CD4-positive, alpha-beta T cell (primary cell): Measurements from ENCODE around the gene ITGA11. TPM values are rescaled to one million over a fixed set of nuclear protein-coding genes. Genes with fewer than 3 reads are reported as not detected.

Experiments used
- ATAC-seq: fragments of 200-7000 bp; cut with Tn5 transposase; one replicate; pipeline ENCODE4 v1.10.0; 2022; ENCODE audit warnings: mild to moderate bottlenecking; ENCODE audit not compliant: poor library complexity
- CTCF ChIA-PET: fragments of 350-600 bp; sonication (Branson Sonifier 250); formaldehyde crosslinking; loops from one replicate; lab custom pipeline; 2021; ENCODE audit warnings: antibody characterized with exemption, inconsistent platforms; lab: Charles Lee
- POLR2A ChIA-PET: fragments of 350-600 bp; sonication (Branson Sonifier 250); formaldehyde crosslinking; loops from one replicate; lab custom pipeline; 2021; ENCODE audit warnings: antibody characterized with exemption, inconsistent platforms; lab: Charles Lee
- DNase-seq, 14 experiments: peaks; one replicate each; pipeline ENCODE4 v3.0.0-alpha.2; 2013 to 2020; ENCODE audit warnings: mixed read lengths in 2 of 14
- H3K27ac ChIP-seq, 2 donors: one replicate each; pipeline versions ENCODE4 v1.5.1 to v1.7.0; 2013; ENCODE audit warnings: low read length in 2 of 2, low read depth in 1 of 2, mild to moderate bottlenecking in 1 of 2
- H3K27me3 ChIP-seq, 2 experiments: 1 replicate in 1 of 2; 2 replicates in 1 of 2; pipeline versions ENCODE4 v1.6.1 to v1.7.0; 2013; ENCODE audit warnings: low read length in 2 of 2, control low read depth in 1 of 2, mild to moderate bottlenecking in 1 of 2, moderate library complexity in 1 of 2; ENCODE audit not compliant: insufficient read depth in 2 of 2, control insufficient read depth in 1 of 2
- H3K36me3 ChIP-seq: one replicate; pipeline ENCODE4 v1.6.1; 2013; ENCODE audit warnings: low read length, control low read depth; ENCODE audit not compliant: insufficient read depth
- H3K4me1 ChIP-seq: one replicate; pipeline ENCODE4 v1.6.1; 2013; ENCODE audit warnings: low read length, control low read depth; ENCODE audit not compliant: insufficient read depth
- H3K4me3 ChIP-seq: one replicate; pipeline ENCODE4 v1.5.1; 2013; ENCODE audit warnings: mild to moderate bottlenecking, low read length, moderate library complexity
- H3K9me3 ChIP-seq, 2 experiments: 1 replicate in 1 of 2; 2 replicates in 1 of 2; pipeline versions ENCODE4 v1.6.1 to v1.7.0; 2013; ENCODE audit warnings: low read length in 2 of 2, mild to moderate bottlenecking in 2 of 2, control low read depth in 1 of 2, moderate library complexity in 1 of 2; ENCODE audit not compliant: control insufficient read depth in 1 of 2, insufficient read depth in 1 of 2
- H3K27ac Mint-ChIP-seq: one replicate; pipeline ENCODE4 v1.8.0; 2020; ENCODE audit warnings: mixed read lengths
- H3K27me3 Mint-ChIP-seq: one replicate; pipeline ENCODE4 v1.8.0; 2021; ENCODE audit warnings: mixed read lengths
- H3K36me3 Mint-ChIP-seq: one replicate; pipeline ENCODE4 v1.8.0; 2021; ENCODE audit warnings: low read depth, mixed read lengths
- H3K4me1 Mint-ChIP-seq: one replicate; pipeline ENCODE4 v1.8.0; 2021; ENCODE audit warnings: low read depth, mixed read lengths
- H3K4me3 Mint-ChIP-seq: one replicate; pipeline ENCODE4 v1.8.0; 2020; ENCODE audit warnings: mild to moderate bottlenecking, mixed read lengths
- H3K9me3 Mint-ChIP-seq: one replicate; pipeline ENCODE4 v1.8.0; 2020; ENCODE audit warnings: mixed read lengths
- CTCF ChIP-seq: fragments of 200-600 bp; IDR thresholded peaks from one replicate; pipeline ENCODE4 v1.8.0; 2022; ENCODE audit warnings: antibody characterized with exemption, mild to moderate bottlenecking
- intact Hi-C, 2 experiments: fragments of 100-400 bp; cut with DNase I in 1 of 2; cut with micrococcal nuclease in 1 of 2; formaldehyde crosslinking; loops; one replicate each; pipeline versions ENCODE4 v1.15.1 to v1.9.0; 2023 to 2025; cut with DNase I, micrococcal nuclease
- total RNA-seq, 174 experiments: library from RNA in 2 of 174; stranded (reverse) in 2 of 174; gene quantifications; one replicate each; pipeline ENCODE4 v1.2.3 and lab custom pipeline; 2021 to 2026

ITGA11 gene
- total RNA-seq, 2 experiments from 2014 or later = 0.08 to 0.20 TPM

DNA sequence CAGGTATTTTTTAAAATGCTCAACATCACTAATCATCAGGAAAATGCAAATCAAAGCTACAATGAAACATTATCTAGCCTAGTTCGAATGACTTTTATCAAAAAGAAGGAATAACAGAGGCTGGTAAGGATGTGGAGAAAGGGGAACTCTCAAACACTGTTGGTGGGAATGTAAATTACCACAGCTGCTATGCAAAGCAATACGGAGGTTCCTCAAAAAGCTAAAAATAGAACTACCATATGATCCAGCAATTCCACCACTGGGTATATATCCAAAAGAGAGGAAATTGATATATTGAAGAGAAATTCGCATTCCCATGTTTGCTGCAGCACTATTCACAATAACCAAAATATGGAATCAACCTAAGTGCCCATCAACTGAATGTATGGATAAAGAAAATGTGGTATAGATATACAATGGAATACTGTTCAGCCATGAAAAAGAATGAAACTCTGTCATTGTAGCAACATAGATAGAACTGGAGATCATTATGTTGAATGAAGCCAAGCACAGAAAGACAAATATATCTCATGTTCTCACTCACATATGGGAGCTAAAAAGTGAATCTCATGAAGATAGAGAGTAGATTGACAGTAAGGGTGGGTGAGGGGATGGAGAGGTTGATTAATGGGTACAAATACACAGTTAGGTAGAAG, 182.8 kb downstream of the ITGA11 start:
- POLR2A ChIA-PET = no interaction called here
- Mint-ChIP-seq H3K27me3 (no peaks in the 10 kb centered on the region), H3K9me3 (no peaks in the 10 kb centered on the region)

More for the DNA sequence above, 182.8 kb downstream of the ITGA11 start:
- CTCF ChIA-PET = interaction anchor here (0.7 kb wide), 1 partner anchor 141 kb away, joined by 3 read pairs; no protein-coding TSS in a partner anchor
- TF ChIP-seq CTCF = no peak
- peaks cover 5% of the 10 kb centered on the region for H3K36me3 Mint-ChIP-seq
- Histone ChIP-seq H3K9me3 (peaks cover 6 to 9% of the 10 kb centered on the region in 2 experiments), H3K4me1 (no peaks in the 10 kb centered on the region), H3K27me3 (no peaks in the 10 kb centered on the region), H3K4me3 (no peak overlapping the region), H3K27ac (no peak overlapping the region), H3K36me3 (no peaks in the 10 kb centered on the region)
- intact Hi-C loops = no loop called here
- H3K4me1 Mint-ChIP-seq = peaks cover 7% of the 10 kb centered on the region
- ATAC-seq = no peak
- DNase-seq = peak in 1 of 14 experiments; percentile 17
- no peak overlapping the region for H3K4me3 Mint-ChIP-seq
- H3K27ac Mint-ChIP-seq = no peak overlapping the region

Other genes with a start within 250 kb of the ITGA11 start
- 1 to 10 TPM; 1.5 to 2.0 TPM for gene CALML4, start 226.8 kb downstream of the ITGA11 start, total RNA-seq
- 1 to 10 TPM; 8.0 to 8.1 TPM for gene CLN6, start 202.4 kb downstream of the ITGA11 start, total RNA-seq
- 10 to 100 TPM; 83.2 to 94.9 TPM for gene FEM1B, start 154.4 kb downstream of the ITGA11 start, total RNA-seq
- not detected for gene CORO2B, start 146.8 kb upstream of the ITGA11 start, total RNA-seq